GM18519 (cell line): ENCODE results near the gene ACACB.
"Not testable (repeated sequence)": the region's sequence is repeated elsewhere in the genome, so short reads cannot be mapped to it uniquely, and the experiment has no call there.

Experiments
- ATAC-seq: cut with Tn5 transposase; IDR thresholded peaks from one replicate; pipeline ENCODE4 v1.9.1; 2021; ENCODE audit warnings: mild to moderate bottlenecking, moderate library complexity; ENCODE audit not compliant: unreplicated experiment, low FRiP score

Gene ACACB

GRCh38 chr12:109169686-109170085, 53.3 kb downstream of the ACACB start:
- no peak for ATAC-seq

- no peak for ATAC-seq
These were observed 53.9 kb downstream of the ACACB start for GRCh38 chr12:109170324-109170723.

GRCh38 chr12:109172787-109173186, 56.4 kb downstream of the ACACB start:
- ATAC-seq: not testable (repeated sequence)

- ATAC-seq: no peak
These were observed 57.3 kb downstream of the ACACB start for GRCh38 chr12:109173443-109174240.

- no peak for ATAC-seq
These were observed 58.1 kb downstream of the ACACB start for GRCh38 chr12:109174468-109174867.

GRCh38 chr12:109178532-109178931, 62.1 kb downstream of the ACACB start:
- no peak for ATAC-seq

GRCh38 chr12:109179927-109180326, 63.5 kb downstream of the ACACB start:
- ATAC-seq: no peak

GRCh38 chr12:109182041-109182839, 65.9 kb downstream of the ACACB start:
- ATAC-seq: no peak

- no peak for ATAC-seq
These were observed 69.1 kb downstream of the ACACB start for GRCh38 chr12:109185441-109185840.

GRCh38 chr12:109186993-109187653, 70.7 kb downstream of the ACACB start:
- no peak for ATAC-seq

GRCh38 chr12:109188108-109188712, 71.8 kb downstream of the ACACB start:
- no peak for ATAC-seq

GRCh38 chr12:109189291-109189690, 72.9 kb downstream of the ACACB start:
- ATAC-seq: no peak

GRCh38 chr12:109191621-109192250, 75.3 kb downstream of the ACACB start:
- ATAC-seq: no peak

GRCh38 chr12:109192358-109192757, 76.0 kb downstream of the ACACB start:
- no peak for ATAC-seq

GRCh38 chr12:109193896-109194295, 77.5 kb downstream of the ACACB start:
- ATAC-seq: no peak

- no peak for ATAC-seq
These were observed 79.9 kb downstream of the ACACB start for GRCh38 chr12:109196332-109196731.

- no peak for ATAC-seq
These were observed 80.9 kb downstream of the ACACB start for GRCh38 chr12:109197327-109197726.

- no peak for ATAC-seq
These were observed 82.9 kb downstream of the ACACB start for GRCh38 chr12:109199324-109199723.

- ATAC-seq: no peak
These were observed 84.6 kb downstream of the ACACB start for GRCh38 chr12:109200825-109201495.

GRCh38 chr12:109201496-109201885, 85.1 kb downstream of the ACACB start:
- ATAC-seq: no peak
